GM12891 (cell line): Measurements from ENCODE around the gene GAGE10.
"Not testable (repeated sequence)": the region's sequence is repeated elsewhere in the genome, so short reads cannot be mapped to it uniquely, and the experiment has no call there.

Experiments
- DNase-seq: peaks from one replicate; pipeline ENCODE4 v3.0.0; 2011; ENCODE audit warnings: low spot score; ENCODE audit not compliant: insufficient read length
- FAIRE-seq: peaks from 2 replicates; lab custom pipeline; 2011; peaks lifted over from hg19 to GRCh38; lab: Jason Lieb, UNC

GAGE10 gene

GRCh38 chrX:49331841-49332240 is 28.4 kb downstream of the GAGE10 start:
- FAIRE-seq, DNase-seq: not testable (repeated sequence)

GRCh38 chrX:49341449-49341848 is 38.0 kb downstream of the GAGE10 start:
- not testable (repeated sequence) for FAIRE-seq, DNase-seq

- not testable (repeated sequence) for DNase-seq, FAIRE-seq
Observed at GRCh38 chrX:49344496-49345175, 41.2 kb downstream of the GAGE10 start.

- not testable (repeated sequence) for FAIRE-seq, DNase-seq
Observed at GRCh38 chrX:49345402-49345801, 42.0 kb downstream of the GAGE10 start.

GRCh38 chrX:49346150-49346549 is 42.7 kb downstream of the GAGE10 start:
- not testable (repeated sequence) for FAIRE-seq

More at GRCh38 chrX:49346150-49346549, 42.7 kb downstream of the GAGE10 start:
- DNase-seq: not testable (repeated sequence)
